NCI-H2107 (cell line): Measurements from ENCODE around the gene BRMS1L.
"Not testable (repeated sequence)": the region's sequence is repeated elsewhere in the genome, so short reads cannot be mapped to it uniquely, and the experiment has no call there.

Experiments
- DNase-seq: peaks from one replicate; lab custom pipeline; 2025; lab: John Stamatoyannopoulos, UW

Gene BRMS1L

DNA sequence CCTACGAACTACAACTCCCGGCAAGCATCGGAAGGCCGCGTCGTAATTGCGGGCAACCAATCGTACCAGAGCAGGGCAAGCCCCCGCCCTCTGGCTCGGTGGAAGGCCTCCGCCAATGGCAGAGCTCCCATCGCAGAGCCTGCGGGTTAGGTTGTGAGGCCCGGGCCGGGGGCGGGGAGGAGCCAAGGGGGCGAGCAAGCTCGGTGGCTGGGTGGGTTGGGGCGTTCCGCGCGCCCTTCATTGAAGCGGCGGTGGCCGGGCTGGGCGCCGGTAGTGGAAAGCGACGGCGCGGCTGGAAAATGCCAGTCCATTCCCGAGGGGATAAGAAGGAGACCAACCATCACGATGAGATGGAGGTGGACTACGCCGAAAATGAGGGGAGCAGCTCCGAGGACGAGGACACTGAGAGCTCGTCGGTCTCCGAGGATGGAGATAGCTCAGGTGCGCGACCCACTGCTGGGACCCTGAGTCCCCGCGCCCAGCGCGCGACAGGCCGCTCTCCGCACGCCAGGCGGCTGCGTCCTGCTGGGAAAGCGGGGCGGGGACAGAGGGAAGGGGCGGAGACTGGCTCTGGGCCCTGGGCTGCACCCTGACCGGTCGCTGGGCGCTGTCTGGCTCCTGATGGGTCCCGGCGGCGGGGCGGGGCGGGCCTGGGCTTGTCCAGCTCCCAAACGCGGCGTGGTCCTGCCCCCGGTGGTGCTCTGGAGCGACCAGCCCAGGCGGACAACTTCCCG lies at the start of gene BRMS1L:
Gene BRMS1L, plus strand, starts transcription at position 121 of the 734 bp plus-strand sequence. Its CDS starts 179 bp downstream, at position 300.
- peak; percentile 99 for DNase-seq

GRCh38 chr14:35776823-35777222 lies 49.3 kb upstream of the BRMS1L start:
- no peak for DNase-seq

DNA sequence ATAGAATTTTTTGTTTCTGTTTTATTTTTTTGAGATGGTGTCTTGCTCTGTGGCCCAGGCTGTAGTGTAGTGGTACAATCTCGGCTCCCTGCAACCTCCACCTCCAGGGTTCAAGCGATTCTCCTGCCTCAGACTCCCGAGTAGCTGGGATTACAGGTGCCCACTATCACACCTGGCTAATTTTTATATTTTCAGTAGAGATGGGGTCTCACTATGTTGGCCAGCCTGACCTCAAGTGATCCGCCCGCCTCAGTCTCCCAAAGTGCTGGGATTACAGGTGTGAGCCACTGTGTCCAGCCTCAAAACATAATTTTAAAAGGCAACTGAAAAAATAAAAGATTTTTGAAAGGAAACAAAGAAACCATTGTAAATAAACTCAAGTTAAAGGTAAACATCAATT lies 48.6 kb upstream of the BRMS1L start:
- DNase-seq: not testable (repeated sequence)

DNA sequence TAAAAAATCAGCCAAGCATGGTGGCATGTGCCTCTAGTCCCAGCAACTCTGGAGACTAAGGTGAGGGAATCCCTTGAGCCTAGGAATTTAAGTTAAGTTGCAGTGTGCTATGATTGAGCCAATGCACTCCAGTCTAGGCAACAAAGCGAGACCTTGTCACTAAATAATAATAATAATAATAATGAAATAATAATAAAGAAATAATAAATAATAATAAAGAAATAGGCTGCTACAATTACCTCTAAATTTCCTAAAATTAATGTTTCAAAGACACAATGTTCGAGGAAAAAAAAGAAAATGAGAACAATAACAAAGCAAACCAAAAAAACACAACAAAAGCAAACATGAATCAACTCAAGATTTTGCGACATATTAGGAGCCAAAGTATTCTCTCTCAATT lies 46.8 kb upstream of the BRMS1L start:
- no peak for DNase-seq

DNA sequence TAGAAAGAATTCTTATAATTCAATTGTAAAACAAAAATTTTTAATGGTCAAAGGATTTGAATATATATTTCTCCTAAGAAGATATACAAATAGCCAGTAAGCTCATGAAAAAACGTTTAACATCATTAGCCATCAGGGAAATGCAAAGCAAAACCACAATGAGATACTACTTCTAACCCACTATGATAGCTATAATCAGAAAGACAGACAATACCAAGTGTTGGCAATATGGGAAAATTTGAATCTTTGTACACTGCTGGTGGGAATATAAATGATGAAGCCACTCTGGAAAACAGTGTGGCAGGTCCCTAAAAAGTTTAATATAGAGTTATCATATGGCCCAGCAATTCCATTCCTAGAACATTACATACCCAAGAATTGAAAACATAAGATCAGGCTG lies 42.4 kb upstream of the BRMS1L start:
- DNase-seq: no peak

DNA sequence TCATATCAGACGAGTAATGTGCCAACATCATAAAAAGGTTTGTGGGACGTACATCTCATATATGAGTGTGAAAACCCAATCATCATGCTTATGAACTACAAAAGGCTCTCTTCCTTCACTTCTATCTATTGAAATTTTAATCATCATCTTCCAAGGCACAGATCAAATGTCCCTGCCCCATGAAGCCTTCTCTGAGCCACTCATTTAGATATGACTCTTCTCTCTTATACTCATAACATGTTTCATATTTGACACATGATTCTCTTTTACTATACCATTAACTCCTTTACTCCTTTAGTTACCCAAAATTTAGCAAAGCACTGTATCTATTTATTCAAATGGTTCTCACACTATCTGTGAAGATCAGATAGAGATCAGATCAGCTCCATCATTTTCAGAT lies 39.3 kb upstream of the BRMS1L start:
- no peak for DNase-seq

GRCh38 chr14:35789651-35790050 lies 36.5 kb upstream of the BRMS1L start:
- no peak for DNase-seq

DNA sequence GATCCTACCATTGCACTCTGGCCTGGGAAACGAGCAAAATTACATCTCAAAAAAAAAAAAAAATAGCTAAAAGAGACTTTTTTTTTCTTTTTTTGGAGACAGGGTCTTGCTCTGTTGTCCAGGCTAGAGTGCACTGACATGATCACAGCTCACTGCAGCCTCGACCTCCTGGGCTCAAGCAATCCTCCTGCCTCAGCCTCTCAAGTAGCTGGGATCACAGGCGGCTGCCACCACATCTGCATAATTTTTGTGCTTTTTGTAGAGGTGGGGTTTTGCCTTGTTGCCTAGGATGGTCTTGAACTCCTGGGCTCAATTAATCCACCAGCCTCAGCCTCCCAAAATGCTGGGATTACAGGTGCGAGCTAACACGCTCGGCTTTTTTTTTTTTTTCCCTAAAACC lies 28.3 kb upstream of the BRMS1L start:
- DNase-seq: no peak

DNA sequence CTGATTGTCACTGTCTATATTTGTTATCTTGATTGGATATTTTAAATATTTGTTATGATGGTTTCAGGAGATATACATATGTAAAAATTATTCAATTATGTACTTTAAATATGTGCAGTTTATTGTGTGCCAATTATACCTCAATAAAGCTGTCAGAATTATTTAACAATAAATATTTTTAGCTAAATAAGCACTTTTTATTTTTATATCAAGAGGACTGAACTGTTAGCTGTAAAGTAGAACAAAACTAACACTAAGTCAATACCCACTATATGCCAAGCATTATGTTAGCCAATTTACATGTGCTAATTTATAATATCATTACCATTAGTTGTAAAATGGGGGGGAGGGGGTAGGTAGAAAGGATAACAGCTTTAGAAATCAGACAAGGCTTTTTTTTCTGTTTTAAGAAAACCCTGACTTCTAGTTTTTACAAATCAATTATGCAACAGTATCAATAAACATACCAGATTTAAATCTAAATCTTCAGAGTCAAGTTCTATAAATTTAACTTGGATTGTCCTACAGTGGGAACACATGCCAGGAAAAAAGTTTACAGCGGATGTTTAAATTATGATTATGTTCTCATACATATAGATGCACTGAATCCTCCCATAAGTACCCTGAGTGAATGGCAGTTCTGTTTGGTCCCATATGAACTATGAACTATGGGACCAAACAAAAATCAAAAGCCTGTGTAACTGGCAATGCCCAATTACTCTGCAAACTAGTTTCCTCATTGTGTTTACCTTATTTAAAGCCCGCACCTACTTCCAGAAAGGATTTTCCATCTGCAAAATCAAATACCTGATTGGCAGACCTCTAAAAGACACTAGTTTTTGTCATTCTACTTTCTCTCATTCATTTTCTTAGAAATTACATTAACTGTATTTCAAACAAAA lies 19.9 kb upstream of the BRMS1L start:
- DNase-seq: no peak

GRCh38 chr14:35807131-35807961 lies 18.8 kb upstream of the BRMS1L start:
- DNase-seq: no peak

GRCh38 chr14:35808076-35808637 lies 18.0 kb upstream of the BRMS1L start:
- DNase-seq: no peak

GRCh38 chr14:35808638-35809563 lies 17.2 kb upstream of the BRMS1L start, which contains the start of gene RALGAPA1:
Gene RALGAPA1, minus strand, starts transcription at chr14:35809295. Its CDS starts 460 bp downstream, at chr14:35808835.
- DNase-seq: peak; percentile 87

- DNase-seq: no peak
These were observed 16.5 kb upstream of the BRMS1L start for GRCh38 chr14:35809597-35809996.

DNA sequence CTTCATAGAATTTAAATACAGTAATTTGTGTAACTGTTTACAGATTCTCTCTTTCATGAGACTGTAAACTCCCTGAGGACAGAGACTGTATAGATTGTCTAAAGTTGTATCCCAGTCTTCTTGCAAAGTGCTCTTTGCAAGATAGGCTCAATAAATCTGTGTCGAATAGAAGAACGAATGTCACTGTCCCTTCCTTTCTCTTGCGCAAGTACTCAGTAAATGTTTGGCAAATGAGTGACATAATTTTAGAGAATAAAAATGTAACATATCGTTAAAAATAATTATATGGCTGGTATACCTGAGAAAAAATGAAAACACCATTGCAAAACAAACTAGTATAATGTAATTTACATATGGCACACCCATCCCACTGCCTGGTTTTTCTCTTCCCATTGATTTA lies 15.2 kb upstream of the BRMS1L start:
- no peak for DNase-seq

DNA sequence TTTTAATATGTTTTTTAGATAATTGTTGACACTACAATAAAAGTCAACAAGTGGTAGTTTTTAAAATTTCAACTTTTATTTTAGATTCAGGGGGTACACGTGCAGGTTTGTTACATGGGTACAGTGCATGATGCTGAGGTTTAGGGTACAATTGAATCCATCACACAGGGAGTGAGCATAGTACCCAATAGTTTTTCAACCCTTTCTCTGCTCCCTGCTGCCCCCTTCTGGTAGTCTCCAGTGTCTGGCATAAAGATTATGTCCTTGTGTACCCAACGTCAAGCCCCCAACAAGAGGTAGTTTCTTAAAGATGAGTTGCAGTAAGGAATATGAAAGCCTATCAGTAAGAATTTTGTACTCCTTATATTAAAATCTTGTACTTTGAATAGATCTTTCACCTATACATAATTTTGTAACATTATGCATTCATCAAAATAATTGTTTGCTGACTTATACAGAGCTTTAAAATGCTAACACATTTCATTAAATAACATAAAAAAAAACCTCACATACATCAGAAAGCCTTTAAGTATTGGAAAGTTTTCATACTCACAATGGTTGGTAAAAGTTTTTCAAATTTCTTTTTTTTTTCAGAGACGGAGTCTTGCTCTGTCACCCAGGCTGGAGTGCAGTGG lies 11.7 kb upstream of the BRMS1L start:
- peak; percentile 19 for DNase-seq

DNA sequence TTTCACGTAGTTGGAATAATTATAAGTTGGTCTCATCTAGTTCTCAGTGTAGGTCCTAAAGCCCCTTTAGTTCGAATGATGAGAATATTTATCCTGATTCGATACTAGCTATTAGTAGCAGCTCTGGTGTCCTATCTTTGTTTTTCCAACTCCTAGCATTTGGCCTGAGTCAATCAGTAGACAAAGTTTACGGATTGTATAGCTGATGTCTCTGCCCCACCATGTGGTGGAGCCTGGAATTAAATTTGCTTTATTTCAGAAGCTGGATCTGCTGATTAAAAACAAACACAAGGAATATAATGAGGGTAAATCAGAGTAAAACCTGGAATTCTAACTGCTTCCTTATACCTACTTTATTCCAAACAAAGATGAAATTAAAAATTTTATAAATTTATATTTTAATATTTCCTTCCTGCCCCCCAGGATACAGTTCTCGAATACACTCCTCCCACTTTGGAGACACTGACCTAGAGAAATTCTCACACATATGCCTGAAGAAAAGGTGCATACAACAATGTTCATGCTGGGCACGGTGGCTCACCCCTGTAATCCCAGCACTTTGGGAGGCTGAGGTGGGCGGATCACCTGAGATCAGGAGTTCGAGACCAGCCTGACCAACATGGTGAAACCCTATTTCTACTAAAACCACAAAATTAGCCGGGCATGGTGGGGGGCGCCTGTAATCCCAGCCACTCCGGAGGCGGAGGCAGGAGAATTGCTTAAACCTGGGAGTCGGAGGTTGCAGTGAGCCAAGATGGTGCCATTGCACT lies 7.6 kb upstream of the BRMS1L start:
- no peak for DNase-seq

- no peak for DNase-seq
These were observed 6.3 kb upstream of the BRMS1L start for GRCh38 chr14:35819591-35820540.
